ENCODE results near the gene PATJ.
"Not testable (repeated sequence)": the region's sequence is repeated elsewhere in the genome, so short reads cannot be mapped to it uniquely, and the experiment has no call there.

Gene PATJ

DNA sequence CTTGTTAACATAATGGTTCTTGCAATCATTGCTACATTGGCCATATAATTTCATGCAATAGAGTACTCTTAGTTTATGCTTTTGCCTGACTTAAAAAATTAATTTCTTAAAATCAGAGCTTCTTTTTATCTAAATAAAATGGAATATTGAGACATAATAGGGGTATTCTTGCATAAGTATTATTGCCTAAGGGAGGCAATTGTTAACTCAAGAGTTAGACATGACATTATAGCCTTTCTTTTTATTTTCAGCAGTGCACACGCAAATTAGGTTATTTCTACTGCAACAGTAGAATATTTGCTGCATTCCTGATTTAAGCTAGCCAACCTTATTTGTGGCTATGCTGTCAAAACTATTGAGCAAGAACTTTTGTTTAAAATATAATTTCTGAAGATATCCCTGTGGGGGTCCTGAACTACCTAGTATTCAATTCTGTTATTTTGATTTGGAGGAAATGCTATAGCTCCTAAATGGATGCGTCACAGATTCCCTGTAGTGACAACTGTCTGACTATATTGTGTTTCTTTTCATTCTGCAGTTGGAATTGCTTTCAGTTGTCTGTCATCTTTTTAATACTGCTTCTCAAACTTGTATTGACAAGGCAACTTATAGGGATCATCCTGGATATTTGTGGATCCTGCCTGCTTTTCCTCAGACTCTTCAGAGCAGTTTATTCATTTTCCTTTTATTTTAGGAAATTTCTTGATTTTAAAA, 211.0 kb downstream of the PATJ start:
- DNase-seq = no peak

DNA sequence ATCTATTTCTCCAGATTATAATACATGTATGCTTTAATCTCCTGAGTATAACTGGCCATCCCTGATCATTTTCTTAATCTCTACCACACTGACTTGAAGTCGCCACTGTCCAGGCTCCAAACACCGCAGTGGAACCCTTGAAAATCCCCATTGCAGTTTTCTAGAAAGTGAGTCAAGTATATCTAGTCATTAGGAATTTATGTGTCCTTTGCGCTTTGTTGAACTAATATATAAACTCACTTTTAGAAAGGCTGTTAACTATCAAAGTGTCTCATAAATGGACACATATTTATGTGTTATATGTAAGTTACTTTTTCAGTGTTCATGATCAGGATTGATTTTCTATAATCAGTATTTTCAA, 211.5 kb downstream of the PATJ start:
- no peak for DNase-seq

DNA sequence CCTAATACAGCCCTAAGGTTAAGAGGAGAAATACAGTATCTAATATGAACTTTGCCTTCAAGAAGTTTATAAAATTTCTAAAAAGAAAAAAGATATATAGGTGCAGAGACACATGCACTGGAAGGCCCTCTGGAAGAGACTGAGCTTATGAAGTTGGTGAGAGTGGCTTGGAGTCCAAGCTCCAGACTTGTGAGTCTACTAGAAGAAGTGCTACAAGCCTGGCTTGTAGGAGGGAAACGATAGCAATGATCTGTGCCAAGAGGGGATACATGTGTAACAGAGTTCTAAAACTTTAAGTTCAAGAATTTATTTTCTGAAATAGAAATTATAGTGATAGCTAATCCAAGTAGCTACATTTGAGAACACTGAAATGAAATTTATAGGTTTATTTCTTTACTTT, 213.0 kb downstream of the PATJ start:
- no peak for DNase-seq

DNA sequence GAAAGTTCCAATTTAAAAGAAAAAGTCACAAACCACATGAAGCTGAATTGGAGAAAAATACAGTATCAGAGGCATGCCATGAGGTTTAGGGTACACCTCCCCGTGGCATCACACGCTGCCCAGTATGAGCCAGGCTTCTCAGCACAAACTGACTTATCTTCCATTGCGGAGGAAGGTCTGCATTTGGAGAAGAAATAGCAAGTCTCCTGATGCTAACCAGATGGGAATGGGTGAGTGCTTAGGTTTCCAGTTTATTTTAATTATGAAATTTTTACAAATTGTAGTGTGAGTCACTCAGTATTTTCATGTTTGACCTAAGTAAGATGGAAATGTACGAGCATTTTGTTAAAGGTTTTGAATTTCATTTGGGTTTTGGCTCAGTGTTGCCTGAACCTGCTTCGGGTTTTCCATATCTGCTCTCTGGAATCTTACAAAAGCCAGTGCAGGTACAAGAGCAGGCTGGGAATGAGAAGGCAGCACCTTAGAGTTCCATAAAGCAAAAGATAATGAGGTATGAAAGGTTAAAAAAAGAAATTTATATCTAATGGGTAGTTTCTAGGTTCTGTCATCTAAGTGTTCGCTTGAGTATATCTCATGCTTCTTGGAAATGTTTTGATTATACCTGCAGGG, 213.9 kb downstream of the PATJ start:
- DNase-seq = no peak

DNA sequence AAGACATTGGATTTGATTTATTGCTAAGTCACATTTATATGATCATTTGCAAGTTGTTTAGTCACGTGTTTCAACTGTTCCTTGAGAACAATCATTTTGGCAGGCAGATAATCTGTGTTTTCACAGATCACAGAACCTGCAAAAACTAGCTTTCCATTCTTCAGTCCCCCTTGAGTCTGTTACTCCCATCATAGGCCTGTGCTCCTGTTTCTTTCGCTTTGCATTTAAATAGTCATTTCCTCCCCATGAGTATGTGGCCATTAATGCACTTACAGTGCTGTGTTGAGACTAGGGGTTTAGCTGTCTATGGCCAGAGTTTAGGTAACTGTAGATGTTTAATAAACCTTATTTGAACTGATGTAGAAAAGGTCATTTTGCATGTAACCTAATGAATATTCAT, 214.5 kb downstream of the PATJ start:
- DNase-seq = no peak

DNA sequence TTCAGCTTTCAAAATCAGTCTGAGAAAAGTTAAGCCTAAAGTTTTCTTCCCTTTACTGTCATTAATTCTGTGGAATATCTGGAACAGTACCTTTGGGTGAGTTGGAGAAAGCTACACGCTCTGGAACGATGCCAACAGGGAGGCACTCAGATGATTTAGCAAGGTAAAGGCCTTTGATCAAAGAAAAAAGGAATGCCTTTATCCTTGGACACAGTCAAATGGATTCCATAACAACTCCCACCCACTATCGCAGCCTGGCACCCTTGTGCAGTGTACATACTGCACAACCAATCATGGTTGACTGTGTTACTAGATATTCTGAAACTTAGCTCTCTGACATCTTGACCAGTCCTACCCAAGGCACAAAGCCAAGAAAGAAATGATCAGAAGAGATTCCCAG, 218.7 kb downstream of the PATJ start:
- no peak for DNase-seq

DNA sequence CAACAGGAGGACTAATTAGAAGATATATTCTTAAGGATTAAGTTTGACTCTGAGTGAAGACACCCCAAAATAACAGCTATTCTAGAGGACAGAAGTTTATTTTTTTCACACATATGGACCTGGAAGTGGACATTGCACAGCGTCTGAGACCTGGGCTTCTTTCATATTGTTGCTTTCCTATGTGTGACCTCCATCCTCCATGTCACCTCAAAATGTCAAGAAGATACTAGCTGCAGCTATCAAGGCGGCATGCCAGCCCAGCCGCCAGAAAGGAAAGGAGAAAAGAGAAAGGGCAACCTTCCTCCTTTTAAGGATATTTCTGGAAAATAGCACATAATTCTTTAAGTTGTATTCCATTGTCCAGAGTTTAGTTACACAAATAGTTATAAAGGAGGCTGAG, 220.4 kb downstream of the PATJ start:
- DNase-seq = no peak

DNA sequence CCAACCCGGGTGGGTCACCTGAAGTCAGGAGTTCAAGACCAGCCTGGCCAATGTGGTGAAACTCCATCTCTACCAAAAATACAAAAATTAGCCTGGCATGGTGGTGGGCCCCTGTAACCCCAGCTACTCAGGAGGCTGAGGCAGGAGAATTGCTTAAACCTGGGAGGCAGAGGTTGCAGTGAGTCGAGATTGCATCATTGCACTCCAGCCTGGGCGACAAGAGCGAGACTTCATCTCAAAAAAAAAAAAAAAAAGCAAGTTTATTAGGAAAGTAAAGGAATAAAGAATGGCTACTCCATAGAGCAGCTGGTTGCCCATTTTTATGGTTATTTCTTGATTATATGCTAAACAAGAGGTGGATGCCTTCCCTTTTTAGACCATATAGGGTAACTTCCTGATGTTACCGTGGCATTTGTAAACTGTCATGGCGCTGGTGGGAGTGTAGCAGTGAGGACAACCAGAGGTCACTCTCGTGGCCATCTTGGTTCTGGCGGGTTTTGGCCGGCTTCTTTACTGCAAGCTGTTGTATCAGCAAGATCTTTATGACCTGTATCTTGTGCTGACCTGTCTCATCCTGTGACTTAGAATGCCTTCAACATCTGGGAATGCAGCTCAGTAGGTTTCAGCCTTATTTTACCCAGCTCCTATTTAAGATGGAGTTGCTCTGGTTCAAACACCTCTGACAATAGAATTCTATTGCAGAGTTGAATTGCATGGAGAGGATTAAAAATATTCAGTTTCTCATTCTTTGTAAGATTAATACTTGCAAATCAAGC, 224.4 kb downstream of the PATJ start:
- not testable (repeated sequence) for DNase-seq

DNA sequence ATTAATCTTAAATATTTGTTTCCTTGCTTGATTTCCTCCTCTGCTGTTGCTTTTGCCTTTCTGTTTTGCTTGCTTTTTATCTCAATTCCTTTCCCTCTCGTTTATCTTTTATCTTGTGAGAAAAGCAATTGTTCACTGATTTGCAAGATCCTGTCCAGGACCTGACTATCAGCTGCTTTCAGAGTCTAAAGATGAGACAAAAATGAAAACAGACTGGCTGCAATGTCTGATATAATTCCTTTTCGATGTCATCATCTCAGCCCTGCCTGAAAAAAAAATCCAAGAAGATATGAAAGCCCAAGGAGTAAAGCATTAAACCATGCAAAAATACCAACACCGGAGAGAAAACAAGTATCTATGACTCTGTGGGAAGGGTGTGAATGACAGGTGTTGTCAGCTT, 225.5 kb downstream of the PATJ start:
- DNase-seq = no peak

DNA sequence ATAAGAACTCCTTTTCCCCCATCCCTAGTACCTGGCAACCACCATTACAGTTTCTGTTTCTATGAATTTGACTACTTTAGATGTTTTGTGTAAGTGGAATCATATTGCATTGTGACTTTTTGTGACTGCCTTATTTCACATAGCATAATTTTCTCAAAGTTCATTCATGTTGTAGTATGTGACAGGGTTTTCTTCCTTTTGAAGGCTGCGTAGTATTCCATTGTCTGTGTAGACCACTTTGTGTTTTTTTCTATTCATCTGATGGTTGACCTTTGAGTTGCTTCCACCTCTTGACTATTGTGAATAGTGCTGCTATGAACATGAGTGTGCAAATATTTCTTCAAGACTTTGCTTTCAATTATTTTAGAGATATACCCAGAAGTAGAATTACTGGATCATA, 226.6 kb downstream of the PATJ start:
- no peak for DNase-seq

DNA sequence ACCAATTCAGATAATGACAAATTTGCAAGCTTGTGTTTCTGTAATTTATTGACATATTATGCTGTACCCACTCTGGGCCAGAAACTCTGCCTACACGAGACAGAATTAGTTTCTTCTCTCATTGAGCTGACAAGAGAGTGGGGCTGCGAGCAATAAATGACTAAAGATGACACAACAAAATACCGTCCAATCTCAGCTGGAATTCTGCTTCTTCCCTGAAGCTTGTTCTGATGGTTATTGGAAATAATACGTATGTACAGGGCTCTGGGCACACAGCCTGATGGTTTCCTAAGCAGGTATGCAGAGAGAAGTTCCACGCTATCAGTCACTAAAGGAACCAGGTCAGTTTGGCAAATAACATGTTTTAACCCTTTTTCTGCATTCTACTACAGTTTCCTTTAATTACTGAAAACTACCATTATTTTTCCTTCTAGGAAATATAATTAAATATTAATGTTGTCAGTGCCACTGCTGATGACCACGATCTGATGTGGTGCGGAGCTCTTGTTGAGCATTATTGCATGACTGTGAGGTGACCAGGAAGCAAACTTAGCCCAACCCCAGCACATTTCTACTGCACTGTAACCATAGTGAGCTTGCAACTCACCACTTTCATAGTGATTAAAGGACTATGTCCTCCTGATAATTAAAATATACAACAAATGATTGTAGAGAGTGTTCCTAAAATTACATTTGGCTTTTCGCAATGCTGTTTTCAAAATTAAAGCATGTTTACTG, 231.0 kb downstream of the PATJ start:
- no peak for DNase-seq

DNA sequence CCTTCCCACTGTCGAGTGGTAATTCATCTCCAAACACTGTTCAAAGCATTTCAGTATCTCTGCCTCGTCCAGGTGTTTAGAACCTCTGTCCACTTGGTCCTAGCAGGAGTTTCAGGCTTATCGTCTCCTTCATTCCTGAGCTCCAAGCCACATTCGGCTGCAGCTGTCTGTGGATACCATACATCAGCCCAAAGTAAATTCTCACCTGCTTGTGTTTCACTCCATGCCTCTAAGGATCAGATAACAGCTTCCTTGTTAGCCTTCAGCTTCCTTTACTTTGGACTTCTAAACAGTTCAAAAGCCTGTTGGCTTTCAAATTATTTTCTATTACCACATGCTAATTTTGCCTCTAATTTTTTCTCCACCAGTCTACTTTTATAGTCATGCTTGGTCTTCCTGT, 233.4 kb downstream of the PATJ start:
- DNase-seq = no peak

DNA sequence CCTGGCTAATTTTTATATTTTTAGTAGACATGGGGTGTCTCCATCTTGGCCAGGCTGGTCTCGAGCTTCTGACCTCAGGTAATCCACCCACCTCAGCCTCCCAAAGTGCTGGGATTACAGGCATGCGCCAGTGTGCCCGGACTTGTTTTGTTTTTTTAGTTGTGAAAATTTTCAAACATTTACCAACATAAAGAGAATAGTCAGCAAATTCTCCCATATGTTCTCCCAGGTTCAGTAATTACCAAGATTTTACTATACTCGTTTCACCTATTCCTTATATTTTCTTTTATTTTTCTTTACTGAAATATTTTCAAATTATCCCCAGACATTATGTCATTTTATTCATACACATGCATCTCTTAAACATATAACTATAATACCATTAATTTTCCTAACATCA, 234.3 kb downstream of the PATJ start:
- no peak for DNase-seq

DNA sequence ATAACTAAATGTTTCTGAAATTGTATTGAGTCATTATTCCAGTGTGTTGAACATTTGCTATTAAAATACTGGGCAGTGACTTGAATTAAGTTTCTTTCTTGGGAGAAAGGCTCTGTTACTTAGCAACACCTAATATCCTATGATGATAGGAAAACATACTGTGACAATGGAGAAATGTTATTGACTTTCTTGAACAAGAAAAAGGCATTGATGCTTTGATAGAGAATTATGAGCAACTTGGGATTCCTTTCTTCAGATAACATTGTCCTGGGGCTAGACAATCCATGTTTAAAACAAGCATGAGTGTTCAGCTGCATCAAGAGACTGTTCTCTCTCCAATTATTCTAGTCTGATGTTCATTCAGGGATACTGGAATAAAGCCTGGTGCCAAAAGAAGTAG, 236.5 kb downstream of the PATJ start:
- no peak for DNase-seq

DNA sequence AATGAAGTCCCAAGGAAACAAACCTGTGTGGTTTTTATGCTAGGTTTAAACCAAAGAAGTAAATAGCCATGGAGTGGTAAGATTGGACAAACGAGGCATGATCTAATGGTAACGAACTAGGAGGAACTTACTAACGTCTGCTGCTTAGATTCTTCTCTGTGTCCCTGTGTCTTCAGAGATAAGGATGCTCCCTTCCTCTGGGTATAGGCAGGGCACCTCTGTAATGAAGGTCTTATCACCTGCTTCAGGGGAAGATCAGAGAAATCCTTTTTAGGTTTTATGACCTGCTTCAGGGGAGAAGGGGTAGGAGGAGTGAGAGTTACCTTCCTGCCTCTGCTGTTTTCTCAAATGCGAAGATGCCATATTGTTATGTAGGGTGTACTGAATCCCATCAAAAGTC, 237.4 kb downstream of the PATJ start:
- no peak for DNase-seq

DNA sequence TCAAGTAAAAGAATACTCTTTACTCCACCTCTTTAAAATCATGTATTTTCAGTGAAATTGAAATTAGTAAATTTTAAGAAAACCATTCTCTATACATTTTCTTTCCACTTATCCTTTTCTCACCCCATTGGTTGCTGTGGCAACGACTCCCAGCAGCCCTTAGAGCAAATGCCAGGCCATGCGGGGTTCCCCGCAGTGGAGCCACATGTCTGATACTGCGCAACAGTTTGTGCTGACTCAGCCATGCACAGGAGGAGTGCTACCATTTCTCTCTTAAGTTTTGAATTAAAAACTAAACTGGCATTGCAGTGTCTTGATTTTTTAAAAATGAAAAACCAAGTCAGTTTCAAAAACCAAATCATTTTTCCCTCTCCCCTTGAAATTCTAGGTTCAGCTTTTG, 238.3 kb downstream of the PATJ start:
- DNase-seq = no peak

DNA sequence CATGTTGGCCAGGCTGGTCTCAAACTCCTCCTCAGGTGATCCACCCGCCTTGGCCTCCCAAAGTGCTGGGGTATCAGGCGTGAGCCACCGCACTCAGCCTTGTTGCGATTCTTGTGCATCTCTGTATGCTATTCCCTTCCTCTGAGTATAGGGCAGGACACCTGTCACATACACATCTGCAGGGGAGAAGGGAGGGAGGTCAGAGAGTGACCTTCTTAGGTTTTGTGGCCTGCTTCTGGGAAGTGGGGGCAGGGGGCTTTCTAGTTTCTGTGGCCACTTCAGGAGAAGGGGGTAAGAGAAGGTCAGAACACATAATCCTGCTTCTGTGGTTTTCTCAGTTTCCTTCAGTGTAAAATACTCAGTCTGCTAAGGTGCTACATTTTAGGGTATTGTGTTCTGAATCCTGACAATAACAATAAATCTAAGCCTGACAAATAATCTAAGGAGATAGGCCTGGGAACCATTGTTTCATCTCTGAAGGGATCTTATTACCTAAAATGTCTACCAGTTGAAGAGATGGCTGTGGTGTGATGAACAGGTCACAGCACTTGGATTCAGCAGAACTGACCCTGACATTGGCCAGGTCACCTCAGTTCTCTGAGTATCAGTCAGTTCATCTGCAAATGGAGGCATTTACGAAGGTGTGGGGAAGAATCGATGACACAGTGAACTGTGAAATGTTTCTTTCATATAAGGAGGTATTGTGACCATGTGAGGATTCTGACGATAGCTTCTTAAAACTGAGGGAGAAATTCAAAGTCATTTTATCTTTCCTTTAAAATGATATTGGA, 239.8 kb downstream of the PATJ start:
- no peak for DNase-seq

DNA sequence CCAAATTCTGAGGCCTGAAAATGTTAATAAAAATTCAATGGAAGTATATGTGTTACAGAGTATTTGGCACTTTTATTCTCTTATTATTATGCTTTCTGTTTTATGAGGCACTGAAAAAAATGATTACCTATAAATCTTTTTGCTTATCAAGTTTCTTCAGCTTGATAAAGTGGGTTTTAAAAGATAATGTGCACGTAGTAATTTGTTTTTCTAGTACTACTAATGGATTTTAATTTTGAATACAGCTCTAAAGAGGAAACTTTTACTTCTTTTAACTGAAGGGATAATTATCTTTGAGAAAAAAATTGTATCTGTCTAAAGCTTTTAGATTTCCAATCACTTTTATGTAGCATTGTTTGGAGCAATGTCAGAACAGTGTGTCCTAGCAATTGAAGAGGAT, 241.0 kb downstream of the PATJ start:
- no peak for DNase-seq

DNA sequence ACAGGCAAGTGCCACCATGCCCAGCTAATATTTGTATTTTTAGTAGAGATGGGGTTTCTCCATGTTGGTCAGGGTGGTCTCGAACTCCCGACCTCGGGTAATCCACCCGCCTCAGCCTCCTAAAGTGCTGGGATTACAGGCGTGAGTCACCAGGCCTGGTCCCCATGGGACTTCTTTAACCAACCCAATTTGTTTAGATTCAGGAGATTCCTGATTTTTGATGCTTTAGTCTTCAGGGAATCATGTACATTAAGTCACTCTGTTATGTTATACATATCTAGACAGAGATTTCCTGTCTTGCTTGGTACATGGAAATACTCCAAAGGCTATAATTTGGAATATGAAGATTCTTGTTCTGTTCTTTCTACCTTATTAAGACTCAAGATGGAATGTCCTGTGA, 250.0 kb downstream of the PATJ start:
- DNase-seq = no peak

DNA sequence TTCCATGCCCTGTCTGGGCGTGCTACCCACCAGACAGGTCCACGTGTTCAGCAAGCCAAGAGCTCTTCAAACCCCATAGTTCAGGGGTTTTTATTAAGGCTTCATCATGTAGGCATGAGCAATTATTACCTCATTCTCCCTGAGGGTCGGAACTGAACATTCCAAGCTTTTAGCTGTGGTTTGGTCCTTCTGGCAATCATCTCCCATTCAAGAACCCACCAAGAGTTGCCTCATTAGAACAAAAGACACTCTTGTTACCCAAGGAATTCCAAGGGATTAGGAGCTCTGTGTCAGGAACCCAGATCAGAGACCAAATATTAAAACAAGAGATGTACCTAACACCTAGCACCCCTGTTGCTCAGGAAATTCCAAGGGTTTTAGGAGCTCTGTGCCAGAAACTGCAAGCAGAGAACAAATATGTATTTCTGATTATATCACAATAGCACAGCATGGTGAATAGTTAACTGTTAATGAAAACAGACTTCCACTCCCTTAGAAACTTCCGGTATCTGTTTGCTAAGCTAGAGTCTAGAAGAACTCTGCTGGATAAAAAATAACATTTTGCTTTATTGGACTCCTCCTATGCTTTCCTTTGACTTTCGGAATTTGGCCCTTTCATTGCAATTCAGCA, 251.2 kb downstream of the PATJ start:
- no peak for DNase-seq

DNA sequence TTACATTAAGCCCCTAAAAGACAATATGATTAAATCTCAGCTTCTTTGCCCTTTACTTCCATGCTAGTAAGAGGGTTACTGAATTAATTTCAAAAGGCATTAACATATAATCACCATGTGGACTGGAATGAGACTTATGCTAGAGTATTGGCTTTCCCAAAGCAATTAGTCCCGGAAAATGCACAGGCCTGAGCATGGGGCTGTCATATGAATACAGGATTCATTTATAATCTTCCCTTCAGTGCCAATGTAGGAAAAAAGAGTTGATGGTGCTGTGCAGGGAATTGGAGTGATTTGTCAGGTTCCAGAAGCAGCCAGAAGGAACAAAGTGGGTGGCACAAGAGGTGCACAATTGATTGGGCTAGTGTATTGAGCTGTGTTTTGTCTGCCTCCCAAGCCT, 253.4 kb downstream of the PATJ start:
- DNase-seq = no peak

DNA sequence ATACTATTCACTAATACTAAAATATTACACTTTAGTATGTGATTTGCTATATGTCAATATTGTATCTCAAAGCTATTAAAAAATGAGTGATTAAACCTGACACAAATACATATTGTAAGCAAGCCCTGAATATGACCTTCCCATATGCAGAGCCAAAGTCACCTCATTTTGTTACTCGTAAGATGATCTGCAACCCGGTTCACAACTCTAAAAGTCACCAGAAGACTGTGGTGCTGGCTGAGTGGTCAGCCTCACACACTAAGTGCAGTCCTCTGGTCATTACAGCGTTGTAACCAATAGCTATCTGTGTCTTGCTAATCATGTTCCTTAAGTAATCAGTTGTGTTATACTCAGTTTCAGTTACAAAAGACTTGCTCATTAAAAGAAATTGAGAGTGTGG, 254.8 kb downstream of the PATJ start:
- DNase-seq = no peak
